Measurements from ENCODE around the gene ARMH4.

The ARMH4 gene

GRCh38 chr14:58026967-58027366 is 125.0 kb downstream of the ARMH4 start:
- no peak for DNase-seq

GRCh38 chr14:58026219-58026618 is 125.8 kb downstream of the ARMH4 start:
- no peak for DNase-seq

DNA sequence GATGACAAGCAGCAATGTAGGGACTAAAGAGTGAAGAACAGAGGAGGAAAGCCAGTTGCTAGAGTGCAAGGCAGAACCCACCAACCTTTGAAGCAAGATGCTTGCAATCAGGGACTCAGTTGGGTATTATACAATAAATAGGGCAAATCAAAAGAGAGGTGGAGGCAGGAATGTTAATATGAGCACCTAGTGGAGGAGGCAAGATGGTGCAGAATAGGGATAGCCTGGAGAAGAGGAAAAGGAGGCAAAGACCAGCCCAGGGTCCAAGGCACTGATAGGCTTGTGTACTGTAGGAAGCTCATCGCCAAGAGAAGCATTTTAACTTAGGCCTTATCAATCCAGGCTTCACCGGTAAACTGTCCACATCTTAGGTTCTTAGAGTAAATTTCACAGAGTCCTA is 137.2 kb downstream of the ARMH4 start:
- no peak for DNase-seq

DNA sequence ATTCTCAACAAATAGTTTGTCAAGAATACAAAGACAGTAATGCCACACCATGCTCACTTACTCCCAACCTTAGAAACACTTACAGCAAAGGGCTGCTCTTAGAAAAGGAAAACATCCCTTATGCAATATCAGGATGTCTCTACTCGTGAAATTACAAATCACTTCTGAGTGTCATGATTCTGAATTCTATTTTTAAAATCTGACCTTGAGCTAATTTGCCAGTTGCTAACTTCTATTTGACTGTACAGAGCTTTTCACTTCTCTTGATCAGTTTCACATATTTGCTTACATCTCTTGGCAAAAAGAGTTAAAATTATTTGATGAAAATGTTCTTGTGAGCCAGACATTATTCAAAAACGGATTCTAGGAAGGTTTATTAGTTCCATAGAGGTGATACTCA is 149.4 kb downstream of the ARMH4 start:
- DNase-seq, result no peak

GRCh38 chr14:57999979-58000378 is 152.0 kb downstream of the ARMH4 start:
- DNase-seq, result no peak

- DNase-seq, result no peak
These were observed 152.5 kb downstream of the ARMH4 start for GRCh38 chr14:57999471-57999870.

DNA sequence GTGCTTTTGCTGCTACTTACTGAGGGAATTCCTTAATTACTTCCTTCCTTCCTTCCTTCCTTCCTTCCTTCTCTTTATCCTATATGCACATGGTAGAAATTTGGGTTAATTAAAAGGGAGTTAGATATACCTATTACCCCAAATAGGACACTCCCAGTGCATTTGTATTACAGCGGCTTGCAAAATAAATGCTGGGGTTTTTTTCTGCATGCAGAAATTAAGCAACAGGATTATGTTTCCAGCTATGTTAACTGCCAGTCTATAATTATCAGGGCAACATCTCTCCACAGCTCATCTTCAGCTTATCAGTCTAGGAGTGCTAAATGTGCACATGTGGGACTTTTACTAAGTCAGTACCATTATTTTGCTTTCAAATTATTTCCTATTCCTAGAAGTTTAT is 153.2 kb downstream of the ARMH4 start:
- no peak for DNase-seq

GRCh38 chr14:57991353-57991752 is 160.7 kb downstream of the ARMH4 start:
- DNase-seq, result no peak

- no peak for DNase-seq
These were observed 163.6 kb downstream of the ARMH4 start for GRCh38 chr14:57988445-57988844.

DNA sequence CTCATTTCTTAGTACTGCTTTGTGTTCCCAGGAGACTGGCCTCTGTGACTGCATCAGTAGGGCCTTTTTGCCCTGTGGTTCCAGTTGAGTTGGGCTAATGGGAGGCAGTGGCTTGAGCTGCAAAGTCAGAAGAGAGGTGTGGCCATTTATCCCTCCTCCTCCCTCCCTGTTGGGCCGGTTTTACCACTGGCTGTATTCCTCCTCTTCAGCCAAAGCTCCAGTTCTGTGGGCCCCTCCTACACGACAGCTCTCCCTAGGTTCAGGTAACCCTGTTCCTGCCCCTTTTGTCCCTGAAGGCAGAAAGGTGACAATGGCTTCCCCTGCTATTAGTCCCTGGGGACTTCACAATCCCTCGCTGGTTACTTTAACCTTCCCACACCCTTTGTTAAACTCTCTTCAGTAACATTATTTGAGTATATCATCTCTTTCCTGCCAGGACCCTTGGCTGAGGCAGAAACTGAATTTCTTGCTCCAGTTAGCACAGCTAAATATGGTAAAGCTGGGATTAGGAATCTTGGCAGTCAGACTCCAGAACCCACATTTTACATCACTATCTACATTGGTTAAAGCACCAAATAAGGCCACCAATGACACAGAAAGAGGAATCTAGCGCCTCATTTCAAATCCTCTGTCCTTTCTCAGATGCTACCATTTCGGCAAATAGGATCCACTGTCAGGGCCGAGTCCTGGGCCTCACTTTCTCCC is 164.3 kb downstream of the ARMH4 start:
- DNase-seq, result no peak

DNA sequence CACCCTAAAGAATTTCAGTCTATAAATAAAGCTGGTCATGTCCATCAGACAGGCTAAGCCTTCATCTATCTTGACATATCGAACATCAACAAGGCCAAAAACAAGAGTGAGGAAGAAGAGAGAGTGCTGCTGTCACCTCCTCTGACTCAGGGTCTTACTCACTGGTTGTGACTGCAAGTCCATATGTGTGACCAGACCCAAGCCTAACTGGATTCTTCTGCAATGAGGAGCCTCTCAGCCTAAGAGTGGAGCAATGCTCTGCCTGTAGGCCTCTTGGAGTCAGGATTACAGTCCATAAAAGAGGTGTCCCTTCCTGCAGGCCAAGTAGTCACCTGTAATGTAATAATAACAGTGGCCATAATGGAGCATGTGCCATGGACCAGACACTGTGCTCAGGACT is 165.0 kb downstream of the ARMH4 start:
- no peak for DNase-seq

GRCh38 chr14:57982804-57983634 is 169.0 kb downstream of the ARMH4 start:
- DNase-seq, result no peak

DNA sequence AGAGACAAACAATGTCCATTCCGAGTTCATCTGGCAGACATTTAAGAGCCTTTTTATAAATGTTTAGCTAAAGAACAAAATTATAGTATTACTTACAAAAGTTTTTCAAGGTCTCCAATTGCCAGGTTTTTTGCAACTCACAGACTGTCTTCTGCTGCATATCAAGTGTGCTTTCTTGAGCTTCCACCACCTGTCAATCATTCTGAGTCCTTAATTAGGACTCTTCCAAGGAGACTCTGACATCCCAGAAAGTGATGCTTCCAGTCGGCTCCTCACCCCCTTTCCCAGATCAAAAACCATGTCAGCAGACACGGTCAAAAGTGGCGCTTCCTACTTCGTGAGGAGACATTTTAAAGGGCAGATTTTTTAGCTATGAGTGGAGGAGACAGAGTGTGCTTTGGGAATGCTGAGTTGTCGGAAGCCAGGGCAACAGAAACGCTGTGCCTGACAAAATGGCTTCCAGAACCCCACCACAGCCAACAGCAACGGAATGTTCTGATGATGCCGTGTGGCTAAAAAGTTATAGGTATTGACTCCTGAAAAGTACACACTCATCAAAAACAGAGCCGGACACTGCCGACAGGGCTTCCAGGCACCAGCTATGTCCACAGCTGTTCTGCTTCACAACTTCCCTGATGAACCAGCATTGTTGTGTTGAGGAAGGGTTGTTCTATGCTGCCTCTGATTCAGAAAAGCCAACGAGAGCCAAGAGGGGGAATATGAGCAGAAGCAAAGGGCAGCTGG is 170.0 kb downstream of the ARMH4 start:
- DNase-seq, result no peak

- DNase-seq, result no peak
These were observed 172.5 kb downstream of the ARMH4 start for GRCh38 chr14:57979376-57980048.

GRCh38 chr14:57976701-57977100 is 175.3 kb downstream of the ARMH4 start:
- no peak for DNase-seq

DNA sequence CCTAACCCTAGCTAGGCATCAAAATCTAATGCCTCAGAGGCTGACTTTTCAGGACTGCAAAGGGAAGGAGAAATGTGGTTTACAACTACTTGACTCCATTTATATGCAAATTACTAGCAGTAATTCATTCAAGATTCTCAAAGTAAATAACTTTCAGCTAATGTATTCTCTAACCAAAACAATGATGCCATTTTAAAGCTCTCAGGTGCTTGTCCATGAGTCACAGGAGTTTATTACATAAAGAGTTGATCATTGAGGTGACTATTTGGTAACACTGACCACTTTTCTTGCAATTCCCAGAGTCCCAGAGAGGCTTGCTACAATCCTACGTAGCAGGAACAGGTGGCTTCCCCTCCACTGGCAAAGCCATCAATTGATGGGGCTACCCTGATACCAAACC is 177.1 kb downstream of the ARMH4 start:
- DNase-seq, result no peak

DNA sequence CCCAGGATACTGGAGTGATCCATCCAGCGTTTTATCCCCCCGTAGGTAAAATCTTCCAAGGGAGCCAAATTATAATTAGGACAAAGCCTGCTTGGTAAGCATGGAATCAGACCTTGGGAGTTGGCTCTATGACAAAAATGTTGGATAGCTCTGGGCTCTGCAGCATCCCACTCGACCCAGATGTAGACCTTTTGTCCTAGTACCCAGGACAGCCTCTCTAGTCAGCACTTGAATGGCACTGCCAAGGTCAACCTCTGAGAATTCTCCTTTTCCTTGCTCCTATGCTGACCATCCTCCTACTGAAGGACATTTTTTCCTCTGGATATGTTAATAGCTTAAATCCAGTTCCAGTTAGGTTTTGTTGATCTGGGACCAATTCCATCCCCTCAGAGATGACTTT is 181.4 kb downstream of the ARMH4 start:
- no peak for DNase-seq

- no peak for DNase-seq
These were observed 181.8 kb downstream of the ARMH4 start for GRCh38 chr14:57970175-57970574.

GRCh38 chr14:57963071-57963470 is 188.9 kb downstream of the ARMH4 start:
- DNase-seq, result no peak

GRCh38 chr14:57962325-57963035 is 189.5 kb downstream of the ARMH4 start:
- DNase-seq, result no peak

DNA sequence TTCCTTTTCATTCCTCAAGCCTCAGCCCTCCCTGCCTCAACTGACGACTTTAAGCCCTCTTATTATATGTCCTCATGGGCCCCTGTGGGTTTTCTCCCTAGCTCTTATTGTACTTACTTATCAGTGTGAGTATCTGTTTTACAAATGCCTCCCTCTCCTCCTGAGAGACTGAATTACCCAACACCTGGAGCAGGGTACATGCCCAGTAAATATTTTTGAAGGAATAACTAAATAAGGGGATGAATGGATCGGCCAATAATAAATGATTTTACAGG is 190.3 kb downstream of the ARMH4 start:
- DNase-seq, result no peak

DNA sequence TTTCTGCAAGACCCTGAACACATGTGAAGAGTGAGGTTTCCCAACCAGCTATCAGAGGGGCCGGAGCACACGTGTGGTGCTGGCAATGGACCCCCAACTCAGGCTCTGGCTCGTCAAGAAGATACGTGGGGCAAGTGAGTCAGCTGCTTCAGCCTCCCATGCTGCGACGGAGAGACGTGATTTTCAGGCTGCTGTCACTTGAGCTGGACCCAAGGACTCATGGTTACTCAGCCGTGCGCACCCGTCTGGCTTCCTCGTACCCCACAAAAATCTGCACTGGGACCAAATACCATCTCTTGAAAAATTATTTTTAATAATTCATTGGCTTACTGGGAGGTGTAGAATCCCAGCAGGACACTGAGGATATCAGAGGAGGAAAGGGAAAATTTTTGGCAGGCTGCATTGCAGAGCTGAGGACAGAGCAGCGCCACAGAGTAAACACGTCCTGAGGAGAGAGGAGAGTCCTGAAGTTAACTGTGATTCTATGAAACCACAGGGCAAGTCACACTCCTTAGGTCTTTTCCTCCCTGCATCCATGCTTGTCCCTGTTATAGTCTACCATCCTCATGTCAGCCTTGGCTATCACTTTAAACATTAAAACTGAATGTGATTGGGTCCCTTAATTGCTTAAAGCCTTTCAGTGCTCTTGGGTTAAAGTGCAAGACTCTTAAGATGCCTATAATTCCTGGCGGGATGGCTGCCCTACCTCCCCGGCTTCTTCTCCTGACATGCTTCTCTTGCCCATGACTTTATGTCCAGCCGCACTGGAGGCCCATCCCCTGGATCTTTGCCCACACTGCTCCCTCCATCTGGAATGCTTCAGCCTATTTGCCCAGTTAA is 190.8 kb downstream of the ARMH4 start:
- no peak for DNase-seq
